Neural progenitor cell (in vitro differentiated cells): ENCODE results near the gene WBP2. TPM values are rescaled to one million over a fixed set of nuclear protein-coding genes. Genes with fewer than 3 reads are reported as not detected.

ENCODE experiments used
- DNase-seq: peaks from one replicate; pipeline ENCODE4 v3.0.0-alpha.2; 2016; ENCODE audit warnings: low spot score
- H2AFZ ChIP-seq: fragments of 200-600 bp; sonication (generic); replicated peaks from 2 replicates; pipeline ENCODE4 v1.6.1; 2016; ENCODE audit warnings: antibody characterized with exemption
- H3F3A ChIP-seq: fragments of 200-600 bp; sonication (generic); 2 replicates; pipeline ENCODE4 v1.6.1; 2016; ENCODE audit warnings: antibody characterized with exemption, low read depth
- H3K27ac ChIP-seq: fragments of 200-600 bp; sonication (generic); 2 replicates; pipeline ENCODE4 v1.5.1; 2016; ENCODE audit warnings: mild to moderate bottlenecking
- H3K27me3 ChIP-seq: fragments of 200-600 bp; sonication (generic); 2 replicates; pipeline ENCODE4 v1.6.1; 2016; ENCODE audit warnings: mild to moderate bottlenecking, moderate library complexity
- H3K36me3 ChIP-seq: fragments of 200-600 bp; sonication (generic); 2 replicates; pipeline ENCODE4 v1.5.1; 2016
- H3K4me1 ChIP-seq: fragments of 200-600 bp; sonication (generic); 2 replicates; pipeline ENCODE4 v1.6.1; 2016; ENCODE audit warnings: mixed run types
- H3K4me2 ChIP-seq: fragments of 200-600 bp; sonication (generic); 2 replicates; pipeline ENCODE4 v1.6.1; 2016
- H3K4me3 ChIP-seq: fragments of 200-600 bp; sonication (generic); 2 replicates; pipeline ENCODE4 v1.5.1; 2016
- H3K79me2 ChIP-seq: fragments of 200-600 bp; sonication (generic); 2 replicates; pipeline ENCODE4 v1.6.1; 2016; ENCODE audit warnings: low read depth
- H3K9ac ChIP-seq: fragments of 200-600 bp; sonication (generic); 2 replicates; pipeline ENCODE4 v1.6.1; 2016
- H3K9me3 ChIP-seq: fragments of 200-600 bp; sonication (generic); 2 replicates; pipeline ENCODE4 v1.5.1; 2016; ENCODE audit warnings: low read depth
- H4K20me1 ChIP-seq: fragments of 200-600 bp; sonication (generic); 2 replicates; pipeline ENCODE4 v1.6.1; 2016; ENCODE audit warnings: low read depth
- H3K27ac Mint-ChIP-seq: 3 replicates; pipeline ENCODE4 v1.8.0; 2021; ENCODE audit warnings: mixed read lengths
- H3K27me3 Mint-ChIP-seq: 2 replicates; pipeline ENCODE4 v1.8.0; 2022; ENCODE audit warnings: low read depth, mild to moderate bottlenecking, inconsistent platforms, moderate library complexity, mixed read lengths; ENCODE audit not compliant: insufficient read depth
- H3K36me3 Mint-ChIP-seq: 3 replicates; pipeline ENCODE4 v1.8.0; 2021; ENCODE audit warnings: mixed read lengths
- H3K4me1 Mint-ChIP-seq: 3 replicates; pipeline ENCODE4 v1.8.0; 2021; ENCODE audit warnings: mixed read lengths
- H3K4me3 Mint-ChIP-seq: 3 replicates; pipeline ENCODE4 v1.8.0; 2021; ENCODE audit warnings: mild to moderate bottlenecking, moderate library complexity, mixed read lengths
- H3K9me3 Mint-ChIP-seq: 3 replicates; pipeline ENCODE4 v1.8.0; 2020; ENCODE audit warnings: mixed read lengths
- CTCF ChIP-seq: fragments of 200-600 bp; sonication (generic); IDR thresholded peaks from 2 replicates; pipeline ENCODE4 v1.5.1; 2017; ENCODE audit warnings: antibody characterized with exemption, mild to moderate bottlenecking
- EZH2 ChIP-seq: fragments of 200-600 bp; sonication (generic); IDR thresholded peaks from 2 replicates; pipeline ENCODE4 v1.6.1; 2017; ENCODE audit warnings: antibody characterized with exemption, mild to moderate bottlenecking, moderate library complexity
- EZH2phosphoT487 ChIP-seq: fragments of 200-600 bp; sonication (generic); IDR thresholded peaks from 2 replicates; pipeline ENCODE4 v1.6.1; 2017; ENCODE audit warnings: antibody characterized with exemption
- total RNA-seq: library from RNA; depleted of rRNA; stranded (reverse); fragments of >200 nt; gene quantifications from 2 replicates; pipeline ENCODE4 v1.2.3, GENCODE V29; 2015; ENCODE audit warnings: low replicate concordance

WBP2 gene
- total RNA-seq, 1 donor from 2014 or later: 20.9 TPM

GRCh38 chr17:75876190-75876937, 21.2 kb upstream of the WBP2 start:
- Histone ChIP-seq H4K20me1 (no peaks in the 10 kb centered on the region), H3F3A (peaks cover 24% of the 10 kb centered on the region), H3K27me3 (peaks cover 53% of the 10 kb centered on the region), H3K9ac (no peak overlapping the region), H3K79me2 (no peaks in the 10 kb centered on the region), H2AFZ (peak overlapping the region; percentile 29), H3K27ac (no peak overlapping the region), H3K9me3 (no peaks in the 10 kb centered on the region), H3K4me1 (peaks cover 6% of the 10 kb centered on the region), H3K36me3 (no peaks in the 10 kb centered on the region), H3K4me2 (no peak overlapping the region), H3K4me3 (no peak overlapping the region)
- H3K27ac Mint-ChIP-seq: no peak overlapping the region
- no peak for TF ChIP-seq EZH2phosphoT487
- peak; percentile 43 for TF ChIP-seq CTCF
- no peaks in the 10 kb centered on the region for H3K36me3 Mint-ChIP-seq
- peaks cover 41% of the 10 kb centered on the region for H3K27me3 Mint-ChIP-seq
- no peaks in the 10 kb centered on the region for H3K9me3 Mint-ChIP-seq
- H3K4me3 Mint-ChIP-seq: no peak overlapping the region
- peaks cover 13% of the 10 kb centered on the region for H3K4me1 Mint-ChIP-seq
- peak; percentile 71 for DNase-seq

- Mint-ChIP-seq H3K36me3 (no peaks in the 10 kb centered on the region), H3K4me1 (peaks cover 14% of the 10 kb centered on the region), H3K4me3 (no peak overlapping the region), H3K9me3 (no peaks in the 10 kb centered on the region), H3K27me3 (peaks cover 40% of the 10 kb centered on the region), H3K27ac (no peak overlapping the region)
- no peak overlapping the region for H3K4me3 ChIP-seq
- H3K36me3 ChIP-seq: no peaks in the 10 kb centered on the region
- no peak overlapping the region for H3K9ac ChIP-seq
- no peak overlapping the region for H2AFZ ChIP-seq
- peaks cover 52% of the 10 kb centered on the region for H3K27me3 ChIP-seq
- no peak for TF ChIP-seq CTCF
- TF ChIP-seq EZH2: no peak
- no peak for TF ChIP-seq EZH2phosphoT487
- H3K4me2 ChIP-seq: no peak overlapping the region
- H3K9me3 ChIP-seq: no peaks in the 10 kb centered on the region
- peaks cover 6% of the 10 kb centered on the region for H3K4me1 ChIP-seq
- H3K79me2 ChIP-seq: no peaks in the 10 kb centered on the region
- no peaks in the 10 kb centered on the region for H4K20me1 ChIP-seq
- peaks cover 24% of the 10 kb centered on the region for H3F3A ChIP-seq
- H3K27ac ChIP-seq: no peak overlapping the region
- DNase-seq: no peak
Measured at GRCh38 chr17:75875940-75876189, 20.7 kb upstream of the WBP2 start.

- no peak overlapping the region for H3K4me3 Mint-ChIP-seq
- peaks cover 37% of the 10 kb centered on the region for H3K27me3 Mint-ChIP-seq
- no peak overlapping the region for H3K4me2 ChIP-seq
- no peaks in the 10 kb centered on the region for H3K9me3 ChIP-seq
- no peak for DNase-seq
- no peak for TF ChIP-seq EZH2phosphoT487
- no peak for TF ChIP-seq CTCF
- no peak for TF ChIP-seq EZH2
- H3K27ac ChIP-seq: no peak overlapping the region
- H3K9me3 Mint-ChIP-seq: no peaks in the 10 kb centered on the region
- H3K79me2 ChIP-seq: no peaks in the 10 kb centered on the region
- H3K4me3 ChIP-seq: no peak overlapping the region
- no peaks in the 10 kb centered on the region for H3K36me3 ChIP-seq
- H4K20me1 ChIP-seq: no peaks in the 10 kb centered on the region
- H3K36me3 Mint-ChIP-seq: no peaks in the 10 kb centered on the region
- H3K4me1 Mint-ChIP-seq: peaks cover 19% of the 10 kb centered on the region
- peaks cover 47% of the 10 kb centered on the region for H3K27me3 ChIP-seq
- H2AFZ ChIP-seq: no peak overlapping the region
- H3F3A ChIP-seq: peaks cover 24% of the 10 kb centered on the region
- no peak overlapping the region for H3K9ac ChIP-seq
- H3K4me1 ChIP-seq: peaks cover 6% of the 10 kb centered on the region
- H3K27ac Mint-ChIP-seq: no peak overlapping the region
Measured at GRCh38 chr17:75875182-75875939, 20.2 kb upstream of the WBP2 start.
